TTC549 (cell line): ENCODE data around the gene GNB1L.

Experiments used
- FAIRE-seq: peaks from 2 replicates; lab custom pipeline; 2012; peaks lifted over from hg19 to GRCh38; lab: Jason Lieb, UNC

GNB1L gene

GRCh38 chr22:19863571-19863970, 8.9 kb upstream of the GNB1L start:
- no peak for FAIRE-seq

GRCh38 chr22:19862619-19863246, 8.1 kb upstream of the GNB1L start:
- no peak for FAIRE-seq

DNA sequence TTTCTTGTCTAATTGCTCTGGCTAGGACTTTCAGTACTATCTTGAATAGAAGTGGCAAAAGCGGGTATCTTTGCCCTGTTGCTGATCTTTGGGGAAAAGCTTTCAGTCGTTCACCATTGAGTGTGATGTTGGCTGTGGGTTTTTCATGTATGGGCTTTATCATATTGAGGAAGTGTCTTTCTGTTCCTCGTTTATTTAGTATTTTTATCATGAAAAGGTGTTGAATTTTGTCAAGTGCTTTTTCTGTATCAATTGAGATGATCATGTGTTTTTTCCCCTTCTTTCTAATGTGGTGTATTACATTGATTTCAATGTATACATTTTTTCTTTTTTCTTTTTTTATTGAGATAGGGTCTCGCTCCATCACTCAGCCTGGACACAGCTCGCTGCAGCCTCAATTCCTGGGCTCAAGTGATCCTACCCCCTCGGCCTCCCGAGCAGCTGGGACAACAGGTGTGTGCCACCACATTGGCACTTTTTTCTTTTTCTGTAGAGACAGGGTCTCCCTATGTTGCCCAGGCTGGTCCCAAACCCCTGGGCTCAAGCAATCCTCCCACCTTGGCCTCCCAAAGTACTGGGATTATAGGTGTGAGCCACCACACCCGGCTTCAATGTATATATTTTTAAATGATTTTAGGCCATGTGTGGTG, 5.3 kb upstream of the GNB1L start:
- no peak for FAIRE-seq

DNA sequence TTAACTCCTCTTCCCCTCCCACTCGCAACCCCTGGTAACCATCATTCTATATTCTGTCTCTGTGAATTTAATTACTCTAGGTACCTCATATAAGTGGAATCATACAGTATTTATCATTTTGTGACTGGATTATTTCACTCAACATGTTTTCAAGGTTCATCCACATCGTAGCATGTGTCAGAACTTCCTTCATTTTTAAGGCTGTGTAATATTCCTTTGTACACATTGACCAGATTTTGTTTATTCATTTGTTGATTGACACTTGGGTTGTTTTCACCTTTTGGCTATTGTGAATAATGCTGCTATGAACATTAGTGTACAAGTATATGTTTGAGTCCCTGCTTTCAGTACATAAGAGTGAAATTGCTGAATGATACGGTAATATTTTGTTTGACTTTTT, 2.7 kb upstream of the GNB1L start:
- no peak for FAIRE-seq

DNA sequence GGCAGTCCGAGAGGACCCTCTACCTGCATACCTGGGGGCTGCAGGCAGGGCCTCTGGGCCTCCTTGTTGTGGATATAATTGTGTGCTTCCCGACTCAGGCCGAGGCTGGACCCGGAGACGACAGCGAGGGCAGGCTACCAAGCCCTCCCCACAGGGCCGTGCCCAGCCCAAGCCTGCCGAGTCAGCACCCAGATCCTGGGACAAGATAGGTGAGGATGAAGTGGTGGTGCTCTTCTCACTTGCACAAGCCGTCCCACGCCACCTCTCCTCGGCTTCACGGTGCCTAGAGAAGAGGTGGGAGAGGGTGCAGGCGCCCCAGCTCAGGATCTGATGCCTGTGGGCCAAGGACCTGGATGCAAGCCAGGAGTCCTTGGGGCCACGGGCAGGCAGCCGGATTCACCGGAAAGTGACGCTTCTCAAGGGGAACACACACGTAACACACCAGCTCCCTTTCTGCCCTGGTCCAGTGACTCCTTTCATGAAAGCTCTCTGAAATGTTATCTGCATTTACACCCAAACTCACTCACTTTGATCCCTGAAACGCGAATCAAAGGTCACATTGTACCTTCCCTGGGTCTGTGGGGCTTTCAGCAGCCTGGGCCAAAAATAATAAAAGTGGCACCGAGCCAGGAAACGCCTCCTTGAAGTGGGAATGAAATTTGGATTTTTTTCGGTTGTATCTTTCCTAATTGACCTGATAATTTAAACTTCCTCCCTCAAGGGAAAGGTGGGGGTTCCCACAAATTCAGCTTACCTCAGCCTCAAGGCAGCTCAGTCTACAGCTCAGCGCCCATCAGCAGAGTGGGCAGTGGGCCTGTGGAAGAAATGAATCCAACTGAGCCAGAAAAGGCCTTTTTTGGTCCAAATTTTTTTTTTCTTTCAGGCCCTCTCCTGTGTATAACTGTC, 1.1 kb upstream of the GNB1L start:
- no peak for FAIRE-seq

DNA sequence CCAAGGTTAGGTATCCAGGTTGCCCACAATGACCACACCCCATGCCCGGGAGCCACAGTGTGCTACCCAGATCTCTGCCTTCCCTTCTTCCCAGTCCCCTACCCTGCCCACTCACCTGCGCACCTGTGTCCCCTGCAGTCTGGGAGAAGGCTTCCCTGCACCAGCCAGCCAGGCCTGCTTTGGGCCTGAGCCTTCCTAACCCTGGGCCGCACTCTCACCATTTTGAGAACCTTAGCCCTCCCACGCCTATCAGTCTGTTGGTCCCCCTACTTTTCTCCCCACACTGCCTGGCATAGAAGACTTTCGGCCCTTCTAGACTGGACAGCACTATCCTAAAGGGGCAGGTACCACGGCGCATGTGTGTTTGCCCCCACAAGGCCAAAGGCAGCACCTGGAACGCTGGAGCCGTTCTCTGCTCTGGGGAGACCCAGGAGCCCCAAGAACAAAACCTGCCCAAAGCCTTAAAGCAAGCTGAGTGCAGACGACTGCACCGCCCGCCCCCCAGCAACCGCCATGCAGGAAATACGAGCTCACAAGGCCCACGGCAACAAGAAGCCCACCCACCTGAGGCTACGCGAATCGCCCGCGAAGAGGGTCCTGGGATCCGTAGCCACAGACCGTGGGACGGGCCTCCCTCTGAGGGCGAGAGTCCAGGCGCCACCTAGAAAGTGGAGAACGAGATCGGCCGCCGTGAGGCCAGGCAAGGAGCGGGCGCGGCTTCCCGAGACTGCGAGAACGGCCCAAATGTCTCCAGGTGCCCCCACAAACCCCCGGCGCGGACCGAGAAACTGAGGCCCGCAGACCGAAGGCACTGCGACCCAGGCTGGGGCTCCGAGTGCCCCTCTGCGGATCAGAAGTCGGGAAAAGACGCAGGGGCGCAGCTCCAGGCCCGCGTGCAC, 546 bp downstream of the GNB1L start:
- no peak for FAIRE-seq

- FAIRE-seq = no peak
Observed at GRCh38 chr22:19853058-19853878, 1.4 kb downstream of the GNB1L start.

GRCh38 chr22:19852177-19852781, 2.4 kb downstream of the GNB1L start:
- FAIRE-seq = no peak

DNA sequence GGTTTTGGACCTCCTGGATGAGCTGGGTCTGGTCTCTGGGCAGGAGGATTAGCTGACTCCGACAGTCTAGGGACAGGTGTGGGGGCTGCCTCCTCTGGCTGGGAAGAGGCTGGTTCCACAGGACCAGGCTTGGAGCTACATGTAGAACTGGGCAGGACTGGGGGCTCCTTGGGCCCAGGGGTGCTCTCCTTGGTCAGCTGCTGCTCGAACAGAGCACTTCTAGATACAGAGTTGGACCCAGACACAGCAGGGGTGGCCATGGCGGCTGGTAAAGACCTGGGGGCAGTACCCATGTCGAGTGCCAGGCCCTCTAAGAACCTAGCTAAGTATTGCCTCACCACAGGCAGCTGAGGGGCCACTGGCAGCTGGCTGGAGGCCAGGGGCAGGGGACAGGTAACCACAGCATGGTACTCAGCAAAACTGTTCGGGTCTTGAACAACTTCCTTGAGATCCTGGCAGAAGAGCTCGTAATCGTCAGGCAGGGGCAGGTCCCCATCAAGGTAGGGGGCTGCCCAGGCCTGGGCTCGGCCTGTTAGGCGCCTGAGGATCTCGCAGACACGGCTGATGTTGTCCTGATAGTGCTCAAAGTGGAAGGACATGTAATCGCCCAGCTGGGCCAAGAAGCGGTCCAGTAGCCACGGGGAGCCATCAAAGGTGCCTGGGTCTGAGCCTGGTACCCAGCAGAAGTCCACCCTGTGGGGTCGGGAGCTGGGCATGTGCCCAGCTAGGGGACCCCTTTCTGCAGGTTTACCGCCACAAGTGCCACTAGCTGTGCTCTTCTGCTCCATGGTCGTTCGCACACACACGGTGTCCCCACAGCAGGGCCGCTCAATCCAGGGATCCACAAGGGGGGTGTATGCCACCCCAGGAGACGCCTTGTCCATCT, 3.1 kb downstream of the GNB1L start:
- FAIRE-seq = no peak

GRCh38 chr22:19850763-19851109, 3.9 kb downstream of the GNB1L start:
- no peak for FAIRE-seq

DNA sequence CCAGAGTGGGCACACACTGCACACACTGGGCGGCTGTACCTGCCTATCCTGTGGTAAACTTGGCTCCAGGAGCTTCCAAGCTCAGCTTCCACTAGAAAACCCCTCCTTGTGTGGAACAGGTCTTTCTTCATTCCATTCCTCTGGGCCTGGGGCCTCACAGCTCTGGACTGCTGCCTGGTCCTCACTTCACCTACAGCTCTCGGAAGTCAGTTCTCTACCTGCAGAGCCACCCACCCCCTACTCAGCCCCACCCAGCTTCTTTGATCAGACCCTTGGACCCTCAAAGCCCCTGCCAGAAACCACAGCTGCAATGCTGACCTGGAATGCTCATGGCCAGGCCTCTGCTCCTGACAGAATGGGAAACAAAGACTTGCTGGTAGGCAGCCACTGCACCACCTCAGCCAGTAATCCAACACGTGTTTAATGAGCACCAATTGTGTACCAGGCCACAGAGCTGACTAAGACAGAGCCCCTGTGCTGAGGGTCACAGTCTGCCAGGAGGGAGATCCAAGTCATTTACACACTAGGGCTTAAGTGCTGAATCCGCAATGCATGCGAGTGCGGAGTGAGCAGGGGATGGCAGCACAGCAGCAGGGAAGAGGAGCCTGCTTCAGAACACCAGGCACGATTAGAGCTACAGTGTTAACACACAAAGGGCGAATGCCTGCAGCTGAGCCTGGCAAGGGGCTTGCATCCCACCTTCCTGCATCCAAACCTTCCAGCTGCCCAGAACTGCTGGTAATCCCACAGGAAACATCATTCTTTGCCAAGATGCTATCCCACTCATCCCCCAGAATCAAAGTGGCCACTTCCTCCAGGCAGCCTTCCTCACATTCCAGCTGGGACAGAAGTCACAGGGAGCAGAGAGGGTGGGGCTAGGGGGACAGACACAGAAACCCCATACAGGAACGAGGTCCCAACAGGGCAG, 4.6 kb downstream of the GNB1L start:
- no peak for FAIRE-seq

DNA sequence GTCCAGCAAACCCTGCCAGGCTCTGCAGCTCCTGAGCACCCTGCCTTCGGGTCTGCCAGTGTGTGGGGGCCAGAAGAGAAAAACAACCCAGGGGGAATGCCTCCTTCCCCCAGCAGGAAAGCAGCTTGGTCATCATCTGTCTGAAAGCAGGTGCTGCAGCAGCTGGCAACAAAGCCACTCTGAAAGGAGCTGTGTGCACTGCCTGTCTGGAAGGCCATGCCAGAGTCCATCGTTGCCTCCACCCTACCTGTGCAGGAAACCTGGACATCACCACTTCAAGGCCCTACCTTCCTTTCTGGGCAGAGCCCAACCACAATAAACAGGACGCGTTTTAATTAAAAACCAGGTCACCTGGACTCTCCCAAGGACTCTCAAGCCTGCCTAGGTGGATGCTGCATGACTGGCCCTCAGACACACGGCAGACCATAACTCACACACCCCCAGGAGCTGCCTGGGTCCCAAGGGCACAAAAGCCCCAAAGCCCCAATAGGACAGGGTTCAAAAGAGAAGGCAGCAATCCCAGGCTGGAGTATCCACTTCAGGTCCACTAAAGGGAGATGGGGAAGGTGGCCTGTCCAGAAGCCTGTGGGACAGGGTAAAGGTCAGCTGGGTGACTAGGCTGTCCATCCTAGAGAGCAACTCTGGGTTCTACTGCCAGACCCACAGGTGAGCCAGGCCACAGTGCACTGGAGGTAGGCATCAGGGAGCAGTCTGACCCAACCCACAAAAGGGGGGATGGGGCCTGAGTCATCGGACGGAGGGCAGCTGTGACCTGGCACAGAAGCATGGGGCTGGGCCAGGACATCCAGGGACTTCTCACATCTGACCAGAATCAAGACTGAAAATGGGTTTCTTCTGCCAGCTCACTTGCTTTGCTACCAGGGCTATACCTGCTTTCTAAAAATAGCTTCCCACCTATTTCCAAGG, 6.1 kb downstream of the GNB1L start:
- no peak for FAIRE-seq

DNA sequence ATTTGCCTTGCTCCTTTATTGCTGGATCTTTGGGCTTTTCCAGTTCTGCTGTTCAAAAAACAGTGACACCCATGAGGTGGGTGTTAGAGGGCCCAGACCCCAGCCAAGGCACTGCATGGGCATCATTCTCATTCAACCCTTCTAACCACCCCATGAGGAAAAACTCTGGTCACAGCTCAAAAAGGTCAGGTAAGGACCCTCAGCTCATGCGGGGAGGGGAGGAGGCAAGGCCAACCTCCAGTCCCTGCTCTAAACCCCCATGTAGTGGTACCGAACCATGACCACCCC, 7.4 kb downstream of the GNB1L start:
- no peak for FAIRE-seq

DNA sequence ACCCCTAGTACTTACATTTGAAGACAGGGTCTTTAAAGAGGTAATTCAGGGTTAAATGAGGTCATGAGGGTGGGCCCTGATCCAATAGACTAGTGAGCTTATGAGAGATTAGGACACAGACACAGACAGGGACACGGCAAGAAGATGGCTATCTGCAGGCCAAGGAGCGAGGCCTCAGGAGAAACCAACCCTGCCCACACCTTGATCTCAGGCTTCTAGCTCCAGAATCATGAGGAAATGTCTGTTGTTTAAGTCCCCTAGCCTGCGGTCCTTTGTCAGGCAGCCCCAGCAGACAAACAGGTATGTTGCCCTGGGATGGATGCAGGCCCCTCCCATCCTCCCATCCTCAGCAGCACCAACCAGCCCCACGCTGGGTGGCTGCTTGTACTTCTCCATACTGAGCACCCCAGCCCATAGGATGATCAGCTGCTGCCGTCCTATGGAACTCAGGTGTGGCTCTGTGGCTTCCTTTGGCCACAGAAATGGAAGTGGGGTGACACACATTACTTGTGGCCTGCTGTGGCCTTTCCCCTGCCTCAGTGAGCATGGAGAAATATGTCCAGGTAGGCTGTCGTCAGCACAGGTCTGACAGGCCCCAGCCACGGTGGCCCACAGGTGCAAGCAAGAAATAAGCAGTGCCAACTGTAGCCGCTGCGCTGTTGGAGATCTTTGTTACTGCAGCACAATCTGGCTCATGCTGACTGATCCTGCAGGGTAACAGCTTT, 7.9 kb downstream of the GNB1L start:
- no peak for FAIRE-seq

DNA sequence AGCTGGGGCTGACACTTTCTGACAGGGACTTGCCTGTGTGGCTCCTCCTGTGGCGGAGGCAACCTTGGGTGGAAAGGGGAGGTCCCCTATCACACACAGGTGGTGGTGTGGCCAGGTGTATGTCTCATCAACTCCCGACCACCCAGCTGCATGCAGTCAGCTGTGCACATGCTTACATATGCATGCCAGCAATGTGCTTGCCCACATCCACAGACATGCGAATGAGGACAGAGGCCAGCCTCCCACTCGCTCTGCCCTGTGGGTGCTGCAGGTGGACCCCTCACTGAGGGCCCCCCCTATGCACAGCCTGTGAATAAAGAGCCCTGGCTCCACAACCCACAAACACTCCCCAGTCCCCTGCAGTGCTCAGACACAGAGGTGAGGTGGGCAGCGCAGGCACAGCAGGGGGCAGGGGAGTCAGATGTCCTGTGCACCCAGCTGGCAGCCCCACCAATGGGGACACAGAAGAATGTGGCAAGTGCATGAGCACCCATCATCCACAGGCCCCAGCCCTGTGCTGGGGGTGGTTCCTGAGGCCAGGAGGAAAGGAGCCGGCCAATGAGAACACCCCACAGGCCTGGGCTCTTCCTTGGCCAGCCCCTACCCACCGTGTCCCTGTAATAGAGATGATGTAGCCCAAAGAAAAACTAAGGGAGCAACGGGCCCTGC, 9.5 kb downstream of the GNB1L start:
- no peak for FAIRE-seq

DNA sequence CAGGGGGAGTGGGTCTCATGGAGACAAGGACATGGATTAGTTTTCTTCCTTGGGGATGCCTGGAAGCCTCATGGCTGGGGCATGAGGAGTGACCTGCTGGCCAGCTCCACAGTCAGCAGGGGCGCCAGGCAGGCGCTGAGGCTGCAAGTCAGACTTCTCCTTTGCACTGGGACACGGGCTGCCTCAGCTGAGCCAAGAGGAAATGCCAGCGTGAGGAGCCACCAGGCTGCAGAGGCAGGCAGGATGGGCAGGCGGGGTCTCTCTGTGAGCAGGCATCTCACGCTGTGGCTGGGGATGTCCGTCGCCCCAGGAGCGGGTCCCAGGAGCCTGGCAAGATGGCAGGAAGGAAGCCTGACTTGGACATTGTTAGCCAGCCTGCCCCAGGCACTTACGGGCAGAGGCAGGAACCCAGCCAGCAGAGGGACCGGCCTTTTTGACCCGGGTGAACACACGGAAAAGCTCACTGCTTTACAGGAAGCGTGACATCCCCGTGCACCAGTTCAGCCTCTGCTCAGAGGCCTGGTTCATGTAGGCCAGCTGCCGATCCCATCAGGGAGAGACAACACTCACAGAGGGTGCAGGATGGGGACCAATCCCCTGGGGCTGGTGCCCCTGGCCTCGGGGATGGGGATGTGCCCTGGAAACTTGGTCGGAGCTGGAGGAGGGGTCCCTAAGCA, 10.2 kb downstream of the GNB1L start:
- FAIRE-seq = no peak
